IPS-15b (cell line): ENCODE measurements around the gene COPS7B.

Experiments
- H3K27me3 ChIP-seq: one replicate; pipeline ENCODE4 v1.6.1; 2013; ENCODE audit warnings: low read length; ENCODE audit not compliant: control insufficient read depth, insufficient read depth
- H3K36me3 ChIP-seq: one replicate; pipeline ENCODE4 v1.6.1; 2013; ENCODE audit warnings: low read length; ENCODE audit not compliant: control insufficient read depth, insufficient read depth
- H3K4me1 ChIP-seq: one replicate; pipeline ENCODE4 v1.6.1; 2013; ENCODE audit warnings: mild to moderate bottlenecking, low read length; ENCODE audit not compliant: control insufficient read depth, insufficient read depth
- H3K4me3 ChIP-seq: one replicate; pipeline ENCODE4 v1.5.1; 2013; ENCODE audit warnings: low read depth, low read length
- H3K9ac ChIP-seq: one replicate; pipeline ENCODE4 v1.6.1; 2013; ENCODE audit warnings: low read depth, mild to moderate bottlenecking, low read length
- H3K9me3 ChIP-seq: one replicate; pipeline ENCODE4 v1.6.1; 2013; ENCODE audit warnings: mild to moderate bottlenecking, low read length; ENCODE audit not compliant: control insufficient read depth, insufficient read depth

The COPS7B gene

GRCh38 chr2:231765496-231765929, 20.7 kb upstream of the COPS7B start:
- Histone ChIP-seq H3K4me1 (peaks cover 3% of the 10 kb centered on the region), H3K9ac (no peak overlapping the region), H3K27me3 (no peaks in the 10 kb centered on the region), H3K36me3 (no peaks in the 10 kb centered on the region), H3K4me3 (no peak overlapping the region), H3K9me3 (no peaks in the 10 kb centered on the region)

- no peak overlapping the region for H3K4me3 ChIP-seq
- peaks cover 3% of the 10 kb centered on the region for H3K4me1 ChIP-seq
- H3K27me3 ChIP-seq: no peaks in the 10 kb centered on the region
- H3K9me3 ChIP-seq: no peaks in the 10 kb centered on the region
- H3K9ac ChIP-seq: no peak overlapping the region
- no peaks in the 10 kb centered on the region for H3K36me3 ChIP-seq
These were observed 16.8 kb upstream of the COPS7B start for GRCh38 chr2:231769170-231770136.

GRCh38 chr2:231780123-231780908, 5.9 kb upstream of the COPS7B start:
- H3K9me3 ChIP-seq: no peaks in the 10 kb centered on the region
- H3K36me3 ChIP-seq: no peaks in the 10 kb centered on the region
- H3K9ac ChIP-seq: no peak overlapping the region
- H3K27me3 ChIP-seq: peaks cover 2% of the 10 kb centered on the region
- peak overlapping the region; percentile 84 for H3K4me3 ChIP-seq
- peaks cover 8% of the 10 kb centered on the region for H3K4me1 ChIP-seq

GRCh38 chr2:231780909-231781797, 5.1 kb upstream of the COPS7B start, which contains the start of gene PDE6D:
PDE6D (minus strand) TSS chr2:231781282; CDS start chr2:231781114, 168 bp downstream.
- H3K9ac ChIP-seq: peak within 1 kb of the TSS; percentile 57
- H3K4me1 ChIP-seq: peaks cover 8% of the 10 kb centered on the region
- peaks cover 2% of the 10 kb centered on the region for H3K27me3 ChIP-seq

GRCh38 chr2:231781798-231782726, 4.2 kb upstream of the COPS7B start:
- Histone ChIP-seq H3K9me3 (no peaks in the 10 kb centered on the region), H3K36me3 (no peaks in the 10 kb centered on the region), H3K4me3 (peak overlapping the region; percentile 84), H3K27me3 (peaks cover 2% of the 10 kb centered on the region), H3K9ac (no peak overlapping the region), H3K4me1 (peaks cover 8% of the 10 kb centered on the region)

More at GRCh38 chr2:231780909-231781797, 5.1 kb upstream of the COPS7B start, which contains the start of gene PDE6D:
- Histone ChIP-seq H3K9me3 (no peaks in the 10 kb centered on the region), H3K36me3 (no peaks in the 10 kb centered on the region), H3K4me3 (peak within 1 kb of the TSS; percentile 84)

GRCh38 chr2:231785413-231785812, 832 bp upstream of the COPS7B start:
- H3K4me3 ChIP-seq: peak overlapping the region; percentile 89
- H3K27me3 ChIP-seq: no peaks in the 10 kb centered on the region
- H3K9ac ChIP-seq: no peak overlapping the region
- H3K9me3 ChIP-seq: no peaks in the 10 kb centered on the region
- H3K36me3 ChIP-seq: no peaks in the 10 kb centered on the region
- H3K4me1 ChIP-seq: peaks cover 2% of the 10 kb centered on the region

- Histone ChIP-seq H3K36me3 (no peaks in the 10 kb centered on the region), H3K27me3 (no peaks in the 10 kb centered on the region), H3K9me3 (no peaks in the 10 kb centered on the region), H3K9ac (peak overlapping the region; percentile 88), H3K4me3 (peak overlapping the region; percentile 89), H3K4me1 (peaks cover 2% of the 10 kb centered on the region)
These were observed 446 bp upstream of the COPS7B start for GRCh38 chr2:231785822-231786176.

GRCh38 chr2:231786917-231787292, 660 bp downstream of the COPS7B start:
- peaks cover 2% of the 10 kb centered on the region for H3K4me1 ChIP-seq
- peaks cover 3% of the 10 kb centered on the region for H3K36me3 ChIP-seq
- H3K9ac ChIP-seq: peak overlapping the region; percentile 49
- no peaks in the 10 kb centered on the region for H3K27me3 ChIP-seq
- no peaks in the 10 kb centered on the region for H3K9me3 ChIP-seq
- H3K4me3 ChIP-seq: peak overlapping the region; percentile 89

- Histone ChIP-seq H3K27me3 (no peaks in the 10 kb centered on the region), H3K36me3 (peaks cover 18% of the 10 kb centered on the region), H3K4me3 (no peak overlapping the region), H3K9ac (no peak overlapping the region), H3K4me1 (no peaks in the 10 kb centered on the region), H3K9me3 (no peaks in the 10 kb centered on the region)
These were observed 4.9 kb downstream of the COPS7B start for GRCh38 chr2:231791107-231791506.

GRCh38 chr2:231794383-231794782, 8.1 kb downstream of the COPS7B start:
- no peaks in the 10 kb centered on the region for H3K9me3 ChIP-seq
- no peaks in the 10 kb centered on the region for H3K4me1 ChIP-seq
- H3K27me3 ChIP-seq: no peaks in the 10 kb centered on the region
- no peak overlapping the region for H3K9ac ChIP-seq
- peaks cover 20% of the 10 kb centered on the region for H3K36me3 ChIP-seq
- no peak overlapping the region for H3K4me3 ChIP-seq
